ENCODE data around the gene ZMAT5. TPM values are rescaled to one million over a fixed set of nuclear protein-coding genes. Genes with fewer than 3 reads are reported as not detected.

ZMAT5 gene
- total RNA-seq, 6 donors from 2014 or later: 9.4 to 24.4 (median 22.4) TPM

DNA sequence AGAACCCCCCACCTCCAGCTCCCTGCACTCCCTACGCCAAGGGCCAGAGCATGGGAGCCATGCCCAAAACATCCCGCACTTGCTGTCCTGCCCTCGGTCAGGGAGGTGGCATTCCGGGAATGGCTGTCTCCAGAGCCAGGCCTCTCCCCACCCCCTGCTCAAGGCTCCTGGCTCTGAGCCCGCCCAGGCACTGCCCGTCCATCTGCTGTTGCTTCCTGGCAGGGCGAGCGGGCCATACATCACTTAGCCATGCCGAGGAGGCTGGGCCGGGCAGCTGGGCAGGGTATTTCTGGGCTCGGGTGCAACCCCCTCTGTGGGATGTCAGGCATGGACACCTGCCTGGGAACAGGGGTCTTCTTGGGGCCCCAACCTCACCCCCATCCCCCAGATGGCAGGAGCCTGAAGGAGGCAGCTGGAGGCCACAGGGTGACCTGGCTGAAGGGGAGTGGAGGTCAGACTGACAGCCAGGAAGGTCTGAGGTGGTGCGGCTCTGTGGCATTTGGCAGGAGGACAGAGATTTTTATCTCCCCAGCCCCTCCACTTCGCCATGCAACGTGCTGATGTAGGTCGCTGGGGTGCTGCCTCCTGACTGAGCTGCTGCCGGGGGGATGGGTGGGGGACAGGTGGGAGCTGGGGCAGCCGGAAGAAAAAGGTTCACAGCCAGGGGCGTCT lies 55.7 kb downstream of the ZMAT5 start:
- Histone ChIP-seq H3K27ac (no peak overlapping the region), H3K4me3 (no peak overlapping the region), H3K4me1 (no peaks in the 10 kb centered on the region), H3K27me3 (no peaks in the 10 kb centered on the region), H3K36me3 (no peaks in the 10 kb centered on the region), H3K9me3 (no peaks in the 10 kb centered on the region)
- TF ChIP-seq, protein P1, sequence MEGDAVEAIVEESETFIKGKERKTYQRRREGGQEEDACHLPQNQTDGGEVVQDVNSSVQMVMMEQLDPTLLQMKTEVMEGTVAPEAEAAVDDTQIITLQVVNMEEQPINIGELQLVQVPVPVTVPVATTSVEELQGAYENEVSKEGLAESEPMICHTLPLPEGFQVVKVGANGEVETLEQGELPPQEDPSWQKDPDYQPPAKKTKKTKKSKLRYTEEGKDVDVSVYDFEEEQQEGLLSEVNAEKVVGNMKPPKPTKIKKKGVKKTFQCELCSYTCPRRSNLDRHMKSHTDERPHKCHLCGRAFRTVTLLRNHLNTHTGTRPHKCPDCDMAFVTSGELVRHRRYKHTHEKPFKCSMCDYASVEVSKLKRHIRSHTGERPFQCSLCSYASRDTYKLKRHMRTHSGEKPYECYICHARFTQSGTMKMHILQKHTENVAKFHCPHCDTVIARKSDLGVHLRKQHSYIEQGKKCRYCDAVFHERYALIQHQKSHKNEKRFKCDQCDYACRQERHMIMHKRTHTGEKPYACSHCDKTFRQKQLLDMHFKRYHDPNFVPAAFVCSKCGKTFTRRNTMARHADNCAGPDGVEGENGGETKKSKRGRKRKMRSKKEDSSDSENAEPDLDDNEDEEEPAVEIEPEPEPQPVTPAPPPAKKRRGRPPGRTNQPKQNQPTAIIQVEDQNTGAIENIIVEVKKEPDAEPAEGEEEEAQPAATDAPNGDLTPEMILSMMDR (IDR thresholded peaks at IDR 0.05): no peak
- TF ChIP-seq EP300 (IDR thresholded peaks at IDR 0.05) (no peak), POLR2AphosphoS5 (IDR thresholded peaks at IDR 0.05) (no peak), POLR2A (IDR thresholded peaks at IDR 0.05) (no peak)
- ATAC-seq (ENCODE audit: low FRiP score in 2 of 2) (no peak), DNase-seq (peak in 1 of 2 donors; percentile 75)
- 43% methylated on average over 3 to 18 of the region's 18 CpGs for WGBS, 2 donors

DNA sequence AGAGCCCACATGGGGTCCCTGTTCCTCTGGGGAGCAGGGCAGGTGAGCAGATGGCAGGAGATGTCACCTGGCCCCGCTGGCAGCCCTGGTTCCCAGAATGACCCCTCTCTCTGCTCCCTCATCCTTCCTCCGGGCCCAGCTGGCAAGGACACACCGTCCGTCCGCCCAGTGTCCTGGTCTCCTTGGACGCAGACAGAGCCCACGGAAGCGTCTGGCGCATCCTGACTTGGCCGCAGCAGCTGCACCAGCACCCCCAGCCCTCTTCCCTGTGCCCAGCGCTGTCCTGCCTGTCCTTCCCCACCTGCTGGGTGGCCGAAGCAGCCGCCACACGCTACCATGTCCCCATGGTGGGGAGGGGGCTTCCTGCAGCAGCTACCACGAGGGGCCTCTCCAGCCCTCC lies 56.6 kb downstream of the ZMAT5 start:
- DNase-seq (peak in 1 of 2 donors; percentile 68), ATAC-seq (ENCODE audit: low FRiP score in 2 of 2) (no peak)
- Histone ChIP-seq H3K27me3 (no peaks in the 10 kb centered on the region), H3K36me3 (no peaks in the 10 kb centered on the region), H3K9me3 (no peaks in the 10 kb centered on the region), H3K4me1 (peaks cover 0 to 1% (median 0%) of the 10 kb centered on the region in 4 donors), H3K4me3 (no peak overlapping the region), H3K27ac (no peak overlapping the region)
- TF ChIP-seq, protein P1 (IDR thresholded peaks at IDR 0.05): no peak
- TF ChIP-seq EP300 (IDR thresholded peaks at IDR 0.05) (no peak), POLR2A (IDR thresholded peaks at IDR 0.05) (no peak), POLR2AphosphoS5 (IDR thresholded peaks at IDR 0.05) (no peak)
- whole genome bisulfite sequencing, 2 donors: 82 to 85% methylated on average over 15 of the region's 15 CpGs

DNA sequence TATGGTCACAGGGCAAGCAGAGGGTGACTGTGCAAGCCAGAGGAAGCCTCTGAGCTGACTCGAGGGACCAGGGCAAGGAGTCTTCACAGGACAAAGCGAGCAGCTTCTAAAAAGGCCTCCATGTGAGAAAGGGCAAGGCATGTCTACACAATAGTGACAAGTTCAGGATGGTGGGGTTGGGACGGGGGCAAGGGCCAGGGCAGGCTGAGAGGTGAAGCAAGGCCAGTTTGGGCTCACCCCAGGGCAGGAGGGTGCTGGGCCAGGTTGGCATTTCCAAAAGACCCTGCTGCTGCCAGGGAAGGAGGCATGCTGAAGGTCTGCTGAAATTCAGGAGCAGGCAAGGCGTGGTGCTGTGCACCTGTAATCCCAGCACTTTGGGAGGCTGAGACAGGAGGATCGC lies 59.3 kb downstream of the ZMAT5 start:
- no peaks in the 10 kb centered on the region for H3K27me3 ChIP-seq
- H3K36me3 ChIP-seq: no peaks in the 10 kb centered on the region
- TF ChIP-seq EP300 (IDR thresholded peaks at IDR 0.05) (no peak), POLR2A (IDR thresholded peaks at IDR 0.05) (no peak), POLR2AphosphoS5 (IDR thresholded peaks at IDR 0.05) (no peak)
- TF ChIP-seq, protein P1 (IDR thresholded peaks at IDR 0.05): no peak
- no peak for ATAC-seq (ENCODE audit: low FRiP score in 2 of 2)
- no peak overlapping the region for H3K27ac ChIP-seq
- H3K4me1 ChIP-seq: peaks cover 4 to 25% (median 11%) of the 10 kb centered on the region in 4 donors
- DNase-seq: no peak
- H3K4me3 ChIP-seq: no peak overlapping the region
- 85 to 95% methylated on average over 5 of the region's 5 CpGs for WGBS, 2 donors
- no peaks in the 10 kb centered on the region for H3K9me3 ChIP-seq

DNA sequence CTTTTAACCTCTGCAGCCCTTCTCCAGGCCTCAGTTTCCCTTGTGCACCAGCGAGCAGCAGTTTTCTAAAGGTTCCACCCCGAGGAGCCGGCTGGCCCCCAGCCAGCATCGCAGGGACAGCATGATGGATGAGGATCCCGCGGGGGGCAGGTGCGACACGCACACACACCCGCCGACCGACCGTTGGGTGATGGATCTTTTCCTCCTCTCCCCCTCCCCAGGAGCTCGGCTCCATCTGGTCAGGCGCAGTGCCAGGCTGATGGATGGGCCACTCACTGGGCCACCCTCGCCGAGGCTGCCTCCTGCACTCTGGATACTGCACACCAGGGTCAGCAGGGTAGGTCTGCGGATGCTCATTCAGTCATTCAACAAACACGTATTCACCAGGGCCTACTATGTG lies 59.8 kb downstream of the ZMAT5 start:
- ATAC-seq (ENCODE audit: low FRiP score in 2 of 2): no peak
- no peak for DNase-seq
- WGBS, 2 donors: 44 to 45% methylated on average over 13 to 18 of the region's 18 CpGs
- H3K4me3 ChIP-seq: no peak overlapping the region
- no peaks in the 10 kb centered on the region for H3K9me3 ChIP-seq
- H3K27me3 ChIP-seq: no peaks in the 10 kb centered on the region
- H3K36me3 ChIP-seq: no peaks in the 10 kb centered on the region
- TF ChIP-seq, protein P1 (IDR thresholded peaks at IDR 0.05): no peak
- TF ChIP-seq POLR2A (IDR thresholded peaks at IDR 0.05): no peak
- no peak for TF ChIP-seq POLR2AphosphoS5 (IDR thresholded peaks at IDR 0.05)
- TF ChIP-seq EP300 (IDR thresholded peaks at IDR 0.05): no peak
- H3K27ac ChIP-seq: no peak overlapping the region
- peaks cover 8 to 30% (median 15%) of the 10 kb centered on the region in 4 donors for H3K4me1 ChIP-seq

DNA sequence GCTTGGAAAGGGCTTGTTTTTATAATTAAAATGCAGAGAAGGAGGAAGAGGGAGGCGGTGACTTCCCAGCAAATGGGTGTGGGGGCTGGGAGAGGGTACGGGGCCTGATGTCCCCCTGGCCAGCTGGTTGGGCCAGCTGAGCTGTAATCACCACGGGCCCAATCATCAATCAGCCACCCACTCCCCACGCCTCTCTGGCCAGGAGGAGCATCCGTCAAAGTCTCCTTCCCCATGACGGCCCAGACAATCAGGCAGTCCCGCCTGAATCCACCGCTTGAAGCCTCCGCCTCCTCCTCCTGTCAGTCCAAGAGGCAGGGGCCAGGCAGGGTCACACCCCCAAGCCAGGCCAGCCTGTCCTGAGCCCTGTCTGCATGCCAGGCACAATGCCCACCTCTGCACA lies 60.3 kb downstream of the ZMAT5 start:
- ATAC-seq (ENCODE audit: low FRiP score in 2 of 2) (no peak), DNase-seq (no peak)
- no peak overlapping the region for H3K27ac ChIP-seq
- no peak for TF ChIP-seq POLR2A (IDR thresholded peaks at IDR 0.05)
- TF ChIP-seq, protein P1 (IDR thresholded peaks at IDR 0.05): no peak
- no peaks in the 10 kb centered on the region for H3K27me3 ChIP-seq
- no peaks in the 10 kb centered on the region for H3K36me3 ChIP-seq
- WGBS, 2 donors: 55 to 58% methylated on average over 6 to 7 of the region's 9 CpGs
- H3K9me3 ChIP-seq: no peaks in the 10 kb centered on the region
- H3K4me1 ChIP-seq: peaks cover 13 to 35% (median 18%) of the 10 kb centered on the region in 4 donors
- H3K4me3 ChIP-seq: no peak overlapping the region
